GM18499 (cell line): Measurements from ENCODE around the gene EVC.

Experiments
- ATAC-seq: cut with Tn5 transposase; IDR thresholded peaks from one replicate; pipeline ENCODE4 v1.9.1; 2021; ENCODE audit warnings: moderate number of reproducible peaks; ENCODE audit not compliant: insufficient read depth, unreplicated experiment

The EVC gene

GRCh38 chr4:5710961-5711478 lies at the start of gene EVC:
EVC (plus strand) TSS chr4:5711201; CDS start chr4:5711381, 180 bp downstream.
- no peak for ATAC-seq

- ATAC-seq: no peak
Observed at GRCh38 chr4:5661237-5661636, 49.8 kb upstream of the EVC start.

GRCh38 chr4:5662555-5662954 lies 48.4 kb upstream of the EVC start:
- no peak for ATAC-seq

- ATAC-seq: no peak
Observed at GRCh38 chr4:5664778-5665177, 46.2 kb upstream of the EVC start.

- ATAC-seq: no peak
Observed at GRCh38 chr4:5666741-5667140, 44.3 kb upstream of the EVC start.

- no peak for ATAC-seq
Observed at GRCh38 chr4:5676763-5677162, 34.2 kb upstream of the EVC start.

- ATAC-seq: no peak
Observed at GRCh38 chr4:5678977-5679376, 32.0 kb upstream of the EVC start.

GRCh38 chr4:5683566-5683965 lies 27.4 kb upstream of the EVC start:
- ATAC-seq: no peak

GRCh38 chr4:5685296-5685695 lies 25.7 kb upstream of the EVC start:
- ATAC-seq: no peak

GRCh38 chr4:5686338-5686737 lies 24.7 kb upstream of the EVC start:
- no peak for ATAC-seq

- ATAC-seq: no peak
Observed at GRCh38 chr4:5689065-5689464, 21.9 kb upstream of the EVC start.

GRCh38 chr4:5691491-5692132 lies 19.4 kb upstream of the EVC start:
- ATAC-seq: no peak

- ATAC-seq: no peak
Observed at GRCh38 chr4:5693871-5694270, 17.1 kb upstream of the EVC start.

GRCh38 chr4:5696341-5696740 lies 14.7 kb upstream of the EVC start:
- no peak for ATAC-seq

GRCh38 chr4:5700459-5700858 lies 10.5 kb upstream of the EVC start:
- no peak for ATAC-seq

- ATAC-seq: no peak
Observed at GRCh38 chr4:5701971-5702370, 9.0 kb upstream of the EVC start.

GRCh38 chr4:5703831-5704230 lies 7.2 kb upstream of the EVC start:
- no peak for ATAC-seq

- ATAC-seq: no peak
Observed at GRCh38 chr4:5704276-5704675, 6.7 kb upstream of the EVC start.

GRCh38 chr4:5705647-5706320 lies 5.2 kb upstream of the EVC start:
- ATAC-seq: no peak

- ATAC-seq: no peak
Observed at GRCh38 chr4:5706486-5707290, 4.3 kb upstream of the EVC start.

- ATAC-seq: no peak
Observed at GRCh38 chr4:5707366-5707765, 3.6 kb upstream of the EVC start.
